SK-N-SH (cell line): Measurements from ENCODE around the gene UTS2.

Experiments used
- FOXJ3 ChIP-seq: sonication (generic); formaldehyde crosslinking; IDR thresholded peaks from 2 replicates; pipeline ENCODE4 v1.5.1; 2020; ENCODE audit warnings: mild to moderate bottlenecking, missing genetic modification reagents
- FOXM1 ChIP-seq: IDR thresholded peaks from 2 replicates; pipeline ENCODE4 v1.4.0; 2012; ENCODE audit warnings: low read depth, mild to moderate bottlenecking
- MAX ChIP-seq: IDR thresholded peaks from 2 replicates; pipeline ENCODE4 v1.4.0; 2012; ENCODE audit warnings: low read depth
- MEF2A ChIP-seq: IDR thresholded peaks from 2 replicates; pipeline ENCODE4 v1.4.0; 2012; ENCODE audit warnings: low read depth, borderline replicate concordance
- REST ChIP-seq: IDR thresholded peaks from 2 replicates; pipeline ENCODE4 v1.6.1; 2012; ENCODE audit warnings: mild to moderate bottlenecking, low read depth, low read length, moderate library complexity
- SMC3 ChIP-seq: IDR thresholded peaks from 2 replicates; pipeline ENCODE4 v1.6.1; 2012; ENCODE audit warnings: low read depth, low read length, improper control_type of control experiment
- TF ChIP-seq, protein P1 (sequence below): fragments of 200-600 bp; sonication (generic); IDR thresholded peaks from 2 replicates; pipeline ENCODE4 v1.6.1; 2017; ENCODE audit warnings: antibody characterized with exemption, mild to moderate bottlenecking, moderate library complexity

DNA sequence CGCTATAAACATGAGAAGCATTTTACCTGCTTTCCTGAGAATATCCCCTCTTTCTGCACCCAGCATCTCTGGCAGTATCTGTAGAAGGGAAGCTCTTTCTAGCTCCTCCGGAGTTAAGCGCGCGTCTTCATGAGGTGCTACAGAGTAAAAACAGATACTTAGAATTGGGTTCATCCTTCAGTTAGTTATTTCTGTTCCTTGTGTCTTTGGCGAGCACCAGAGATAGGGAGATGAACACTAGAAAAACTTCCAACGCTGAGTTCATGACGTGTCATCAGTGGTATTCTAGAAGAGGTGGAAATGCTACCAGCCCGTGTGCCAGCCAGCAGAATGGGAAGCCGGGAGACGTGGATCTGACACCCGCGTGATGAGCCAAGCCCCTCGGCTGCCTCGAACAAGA lies 2.1 kb downstream of the UTS2 start:
- TF ChIP-seq, protein P1, sequence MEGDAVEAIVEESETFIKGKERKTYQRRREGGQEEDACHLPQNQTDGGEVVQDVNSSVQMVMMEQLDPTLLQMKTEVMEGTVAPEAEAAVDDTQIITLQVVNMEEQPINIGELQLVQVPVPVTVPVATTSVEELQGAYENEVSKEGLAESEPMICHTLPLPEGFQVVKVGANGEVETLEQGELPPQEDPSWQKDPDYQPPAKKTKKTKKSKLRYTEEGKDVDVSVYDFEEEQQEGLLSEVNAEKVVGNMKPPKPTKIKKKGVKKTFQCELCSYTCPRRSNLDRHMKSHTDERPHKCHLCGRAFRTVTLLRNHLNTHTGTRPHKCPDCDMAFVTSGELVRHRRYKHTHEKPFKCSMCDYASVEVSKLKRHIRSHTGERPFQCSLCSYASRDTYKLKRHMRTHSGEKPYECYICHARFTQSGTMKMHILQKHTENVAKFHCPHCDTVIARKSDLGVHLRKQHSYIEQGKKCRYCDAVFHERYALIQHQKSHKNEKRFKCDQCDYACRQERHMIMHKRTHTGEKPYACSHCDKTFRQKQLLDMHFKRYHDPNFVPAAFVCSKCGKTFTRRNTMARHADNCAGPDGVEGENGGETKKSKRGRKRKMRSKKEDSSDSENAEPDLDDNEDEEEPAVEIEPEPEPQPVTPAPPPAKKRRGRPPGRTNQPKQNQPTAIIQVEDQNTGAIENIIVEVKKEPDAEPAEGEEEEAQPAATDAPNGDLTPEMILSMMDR = no peak
- TF ChIP-seq REST = no peak
- no peak for TF ChIP-seq FOXM1
- no peak for TF ChIP-seq MEF2A
- TF ChIP-seq SMC3 = no peak
- TF ChIP-seq MAX = no peak
- no peak for TF ChIP-seq FOXJ3 (CRISPR knock-in tag)
